OCI-LY3 (cell line): ENCODE measurements around the gene FGD5.

Experiments
- EZH2phosphoT487 ChIP-seq: fragments of 200-600 bp; shearing (Covaris generic); IDR thresholded peaks from 2 replicates; pipeline ENCODE4 v1.6.1; 2018; ENCODE audit warnings: antibody characterized with exemption, mixed run types, low read depth
- TF ChIP-seq, protein P1 (sequence below): fragments of 200-600, 300-600 bp; sonication (generic); IDR thresholded peaks from 2 replicates; pipeline ENCODE4 v1.5.1; 2014; ENCODE audit warnings: antibody characterized with exemption, low read length, low read depth

DNA sequence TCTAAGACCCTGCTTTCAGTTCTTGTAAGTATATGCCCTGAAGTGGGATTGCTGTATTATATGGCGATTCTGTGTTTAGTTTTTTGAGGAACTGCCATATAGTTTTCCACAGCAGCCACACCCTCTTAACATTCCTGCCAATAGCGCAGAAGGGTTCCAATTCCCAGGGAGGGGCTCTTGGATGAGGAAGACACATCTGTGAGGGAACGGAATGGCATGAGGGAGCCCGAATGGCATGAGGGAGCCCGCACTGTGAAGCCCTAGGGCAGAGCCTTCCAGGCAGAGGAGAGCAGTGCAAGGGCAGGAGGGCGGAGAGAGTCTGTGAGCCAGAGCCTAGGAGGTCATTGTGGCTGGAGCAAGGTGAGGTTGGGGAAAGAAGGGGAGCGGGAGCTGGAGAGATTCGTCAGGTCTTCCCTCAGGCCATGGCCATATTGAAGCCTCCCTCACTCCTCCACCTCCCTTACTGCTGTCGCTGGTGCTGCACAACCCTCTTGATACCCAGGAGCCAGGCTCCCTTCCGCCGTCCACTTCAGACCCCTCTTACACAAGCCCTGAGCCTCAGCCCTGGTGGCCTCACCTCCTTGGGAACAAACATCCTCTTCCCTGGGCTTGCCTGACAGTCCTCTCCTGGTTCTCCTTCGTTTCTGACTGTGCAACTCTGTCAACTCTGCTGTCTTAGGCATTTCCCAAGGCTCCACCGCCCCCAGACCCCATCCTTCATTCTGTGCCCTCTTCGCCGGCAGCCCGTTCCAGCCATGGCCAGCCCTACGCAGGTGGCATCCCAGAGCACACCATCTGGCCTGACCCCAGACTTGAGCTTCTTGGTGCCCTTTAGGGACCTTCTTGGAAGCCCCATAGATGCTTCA lies 51.4 kb downstream of the FGD5 start:
- TF ChIP-seq, protein P1, sequence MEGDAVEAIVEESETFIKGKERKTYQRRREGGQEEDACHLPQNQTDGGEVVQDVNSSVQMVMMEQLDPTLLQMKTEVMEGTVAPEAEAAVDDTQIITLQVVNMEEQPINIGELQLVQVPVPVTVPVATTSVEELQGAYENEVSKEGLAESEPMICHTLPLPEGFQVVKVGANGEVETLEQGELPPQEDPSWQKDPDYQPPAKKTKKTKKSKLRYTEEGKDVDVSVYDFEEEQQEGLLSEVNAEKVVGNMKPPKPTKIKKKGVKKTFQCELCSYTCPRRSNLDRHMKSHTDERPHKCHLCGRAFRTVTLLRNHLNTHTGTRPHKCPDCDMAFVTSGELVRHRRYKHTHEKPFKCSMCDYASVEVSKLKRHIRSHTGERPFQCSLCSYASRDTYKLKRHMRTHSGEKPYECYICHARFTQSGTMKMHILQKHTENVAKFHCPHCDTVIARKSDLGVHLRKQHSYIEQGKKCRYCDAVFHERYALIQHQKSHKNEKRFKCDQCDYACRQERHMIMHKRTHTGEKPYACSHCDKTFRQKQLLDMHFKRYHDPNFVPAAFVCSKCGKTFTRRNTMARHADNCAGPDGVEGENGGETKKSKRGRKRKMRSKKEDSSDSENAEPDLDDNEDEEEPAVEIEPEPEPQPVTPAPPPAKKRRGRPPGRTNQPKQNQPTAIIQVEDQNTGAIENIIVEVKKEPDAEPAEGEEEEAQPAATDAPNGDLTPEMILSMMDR: no peak
- TF ChIP-seq EZH2phosphoT487: no peak
